Activated naive CD4-positive, alpha-beta T cell treated with anti-CD3 and anti-CD28 coated beads, Interleukin-2, amount 50 U/mL, for 16 hours (primary cell): Measurements from ENCODE around the gene CTU1.
A peak's percentile ranks its signal among the peaks of the same experiment; 100 is the strongest.

ENCODE experiments used
- DNase-seq: peaks from one replicate; pipeline ENCODE4 v3.0.0-alpha.2; 2020

CTU1 gene

GRCh38 chr19:51131780-51132680, 23.8 kb upstream of the CTU1 start:
- DNase-seq: no peak

- no peak for DNase-seq
These were observed 21.5 kb upstream of the CTU1 start for GRCh38 chr19:51129716-51130115.

- no peak for DNase-seq
These were observed 20.0 kb upstream of the CTU1 start for GRCh38 chr19:51128227-51128626.

GRCh38 chr19:51127755-51128154, 19.5 kb upstream of the CTU1 start:
- no peak for DNase-seq

GRCh38 chr19:51127032-51127431, 18.8 kb upstream of the CTU1 start:
- no peak for DNase-seq

GRCh38 chr19:51125421-51126075, 17.3 kb upstream of the CTU1 start:
- DNase-seq: no peak

- no peak for DNase-seq
These were observed 16.5 kb upstream of the CTU1 start, which contains the start of gene SIGLEC9 for GRCh38 chr19:51124729-51125128. Gene SIGLEC9, plus strand, starts transcription at chr19:51124906. Its CDS starts 69 bp downstream, at chr19:51124975.

GRCh38 chr19:51124216-51124615, 16.0 kb upstream of the CTU1 start:
- no peak for DNase-seq

- DNase-seq: no peak
These were observed 15.6 kb upstream of the CTU1 start for GRCh38 chr19:51123802-51124201.

GRCh38 chr19:51123381-51123800, 15.2 kb upstream of the CTU1 start:
- peak; percentile 38 for DNase-seq

- DNase-seq: no peak
These were observed 14.1 kb upstream of the CTU1 start for GRCh38 chr19:51122112-51122981.

- DNase-seq: no peak
These were observed 13.0 kb upstream of the CTU1 start for GRCh38 chr19:51121257-51121656.

GRCh38 chr19:51120160-51120559, 12.0 kb upstream of the CTU1 start:
- DNase-seq: no peak

- no peak for DNase-seq
These were observed 11.4 kb upstream of the CTU1 start for GRCh38 chr19:51119611-51120010.

- DNase-seq: no peak
These were observed 10.9 kb upstream of the CTU1 start for GRCh38 chr19:51119101-51119500.

- peak; percentile 27 for DNase-seq
These were observed 8.6 kb upstream of the CTU1 start for GRCh38 chr19:51116736-51117286.

- DNase-seq: no peak
These were observed 6.0 kb upstream of the CTU1 start for GRCh38 chr19:51114087-51114729.

- no peak for DNase-seq
These were observed 3.4 kb upstream of the CTU1 start for GRCh38 chr19:51111606-51112005.

GRCh38 chr19:51110666-51110971, 2.4 kb upstream of the CTU1 start:
- DNase-seq: no peak

GRCh38 chr19:51108805-51109146, 567 bp upstream of the CTU1 start:
- no peak for DNase-seq

- peak; percentile 46 for DNase-seq
These were observed 673 bp downstream of the CTU1 start for GRCh38 chr19:51107406-51108065.

GRCh38 chr19:51103926-51104341, 4.3 kb downstream of the CTU1 start:
- no peak for DNase-seq
